Liver (tissue), 9 donors: ENCODE results near the gene LIFR. TPM values are rescaled to one million over a fixed set of nuclear protein-coding genes. Genes with fewer than 3 reads are reported as not detected.

Source experiments
- DNase-seq: peaks from one replicate; pipeline ENCODE4 v3.0.0-alpha.2; 2017; ENCODE audit warnings: low spot score
- H3K27ac ChIP-seq, 2 donors: one replicate each; pipeline ENCODE4 v1.7.0; 2013; ENCODE audit warnings: inconsistent platforms in 2 of 2, low read length in 2 of 2, control low read depth in 1 of 2, low read depth in 1 of 2, mild to moderate bottlenecking in 1 of 2
- H3K27me3 ChIP-seq, 4 donors: one replicate each; pipeline versions ENCODE4 v1.6.1 to v1.7.0; 2013; ENCODE audit warnings: low read length in 3 of 4, inconsistent platforms in 1 of 4, mild to moderate bottlenecking in 1 of 4, moderate library complexity in 1 of 4; ENCODE audit not compliant: control insufficient read depth in 4 of 4, insufficient read depth in 4 of 4
- H3K36me3 ChIP-seq, 4 donors: one replicate each; pipeline versions ENCODE4 v1.6.1 to v1.7.0; 2013; ENCODE audit warnings: low read length in 3 of 4, mild to moderate bottlenecking in 3 of 4, low read depth in 1 of 4, moderate library complexity in 1 of 4; ENCODE audit not compliant: control insufficient read depth in 4 of 4, insufficient read depth in 3 of 4
- H3K4me1 ChIP-seq, 4 donors: one replicate each; pipeline versions ENCODE4 v1.6.1 to v1.7.0; 2013; ENCODE audit warnings: low read length in 3 of 4, mild to moderate bottlenecking in 3 of 4, moderate library complexity in 1 of 4; ENCODE audit not compliant: control insufficient read depth in 4 of 4, insufficient read depth in 4 of 4
- H3K4me3 ChIP-seq, 3 donors: one replicate each; pipeline versions ENCODE4 v1.6.1 to v1.7.0; 2013; ENCODE audit warnings: low read length in 3 of 3, control low read depth in 1 of 3, low read depth in 1 of 3, mild to moderate bottlenecking in 1 of 3
- H3K9ac ChIP-seq, 2 donors: one replicate each; pipeline ENCODE4 v1.7.0; 2013; ENCODE audit warnings: low read length in 2 of 2, mild to moderate bottlenecking in 2 of 2, moderate library complexity in 2 of 2, control low read depth in 1 of 2, low read depth in 1 of 2
- H3K9me3 ChIP-seq, 4 donors: one replicate each; pipeline versions ENCODE4 v1.6.1 to v1.7.0; 2013; ENCODE audit warnings: low read length in 3 of 4; ENCODE audit not compliant: control insufficient read depth in 4 of 4
- ATF3 ChIP-seq: IDR thresholded peaks from 2 replicates; pipeline ENCODE4 v1.6.1; 2016; ENCODE audit warnings: antibody characterized with exemption
- CTCF ChIP-seq: fragments of 150-350 bp; IDR thresholded peaks from 2 replicates; pipeline ENCODE4 v1.5.1; 2017; ENCODE audit warnings: improper control_type of control experiment, low read depth, low read length; ENCODE audit not compliant: missing input control
- EGR1 ChIP-seq, 2 donors: IDR thresholded peaks; 2 replicates each; pipeline ENCODE4 v1.6.1; 2016 to 2018; ENCODE audit warnings: antibody characterized with exemption in 2 of 2, low read depth in 2 of 2
- FOXA1 ChIP-seq: IDR thresholded peaks from 2 replicates; pipeline ENCODE4 v1.6.1; 2016; ENCODE audit warnings: antibody characterized with exemption
- GABPA ChIP-seq, 2 donors: IDR thresholded peaks in 1 of 2; conservative IDR thresholded peaks in 1 of 2; 2 replicates each; pipeline ENCODE4 v1.6.1; 2016; ENCODE audit warnings: antibody characterized with exemption in 2 of 2, mild to moderate bottlenecking in 1 of 2, moderate library complexity in 1 of 2
- HNF4A ChIP-seq, 2 donors: conservative IDR thresholded peaks; 2 replicates each; pipeline ENCODE4 v1.6.1; 2016; ENCODE audit warnings: antibody characterized with exemption in 2 of 2, mild to moderate bottlenecking in 2 of 2
- HNF4G ChIP-seq: IDR thresholded peaks from 2 replicates; pipeline ENCODE4 v1.6.1; 2016; ENCODE audit warnings: antibody characterized with exemption
- JUND ChIP-seq, 2 donors: IDR thresholded peaks; 2 replicates each; pipeline ENCODE4 v1.6.1; 2016; ENCODE audit warnings: antibody characterized with exemption in 2 of 2
- NR2F2 ChIP-seq: IDR thresholded peaks from 2 replicates; pipeline ENCODE4 v1.6.1; 2016; ENCODE audit warnings: antibody characterized with exemption
- RAD21 ChIP-seq, 2 donors: IDR thresholded peaks; 2 replicates each; pipeline ENCODE4 v1.6.1; 2016; ENCODE audit warnings: antibody characterized with exemption in 2 of 2, mild to moderate bottlenecking in 2 of 2
- RXRA ChIP-seq, 2 donors: IDR thresholded peaks; 2 replicates each; pipeline ENCODE4 v1.6.1; 2017 to 2018; ENCODE audit warnings: antibody characterized with exemption in 2 of 2, mild to moderate bottlenecking in 1 of 2
- SP1 ChIP-seq: IDR thresholded peaks from 2 replicates; pipeline ENCODE4 v1.6.1; 2018; ENCODE audit warnings: antibody characterized with exemption, mild to moderate bottlenecking
- TAF1 ChIP-seq: conservative IDR thresholded peaks from 2 replicates; pipeline ENCODE4 v1.6.1; 2016; ENCODE audit warnings: antibody characterized with exemption, mild to moderate bottlenecking
- YY1 ChIP-seq: IDR thresholded peaks from 2 replicates; pipeline ENCODE4 v1.6.1; 2016; ENCODE audit warnings: antibody characterized with exemption, mild to moderate bottlenecking
- ZBTB33 ChIP-seq: IDR thresholded peaks from 2 replicates; pipeline ENCODE4 v1.6.1; 2016; ENCODE audit warnings: antibody characterized with exemption
- WGBS: extraction: QIAGEN DNeasy Blood & Tissue Kit; methylation state at CpG from one replicate; pipeline ENCODE4 v1.1.7; 2013; 5-methylcytosine and 5-hydroxymethylcytosine counted together
- polyA plus RNA-seq, 2 donors: library from polyadenylated mRNA; stranded (reverse) in 1 of 2; unstranded in 1 of 2; fragments of 200-250 nt in 1 of 2; fragments of >200 nt in 1 of 2; fragmentation: Nextera tagmentation in 1 of 2; extraction: Ambion mirVana in 1 of 2; gene quantifications; one replicate each; pipeline versions ENCODE4 v1.2.1 to v1.2.3, GENCODE V29; 2013 to 2015
- total RNA-seq, 2 donors: library from RNA; depleted of rRNA; stranded (reverse); fragments of >200 nt; gene quantifications; one replicate each; pipeline ENCODE4 v1.2.3, GENCODE V29; 2014
- TF ChIP-seq, protein P1 (sequence below): IDR thresholded peaks from 2 replicates; pipeline ENCODE4 v1.6.1; 2016; ENCODE audit warnings: antibody characterized with exemption
- TF ChIP-seq, protein P2 (sequence below): IDR thresholded peaks from 2 replicates; pipeline ENCODE4 v1.6.1; 2016; ENCODE audit warnings: antibody characterized with exemption, mild to moderate bottlenecking
- donor health status: healthy.
- donor health status: healthy.
- donor health status: healthy.
- donor health status: healthy.
- donor health status: healthy.

The LIFR gene
- total and polyA plus RNA-seq, 4 donors, result 10.5 to 79.7 (median 32.8) TPM

DNA sequence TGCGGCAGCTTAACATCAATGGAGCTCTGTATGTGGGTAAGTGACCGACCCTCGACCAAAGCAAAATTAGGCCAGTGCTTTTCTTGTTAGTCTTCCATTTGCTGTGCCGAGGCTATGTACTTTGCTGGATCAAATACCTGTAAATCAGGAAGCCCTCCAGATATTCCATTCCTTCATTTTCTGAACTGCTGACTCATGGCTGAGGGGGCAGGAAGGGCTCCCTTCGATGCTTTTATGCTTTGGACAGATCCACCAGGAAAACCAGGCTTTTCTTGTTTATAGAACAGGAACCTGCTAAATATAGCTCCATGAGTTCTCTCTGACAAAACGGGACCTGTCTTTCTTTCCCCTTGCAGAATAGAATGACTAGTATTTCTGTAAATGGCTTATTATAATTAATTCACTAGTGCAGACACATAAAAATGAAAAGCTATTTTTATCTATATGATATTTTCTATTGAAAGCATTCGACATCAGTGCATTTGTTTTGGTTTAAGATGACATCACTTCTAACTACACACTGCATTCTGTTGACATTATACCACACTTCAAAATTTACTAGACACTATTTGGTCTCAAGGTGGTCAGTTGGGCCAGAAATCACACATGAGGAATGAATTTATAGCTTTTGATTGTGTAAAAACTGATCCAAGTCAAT, 93.3 kb downstream of the LIFR start (continued):
- no peak for TF ChIP-seq ZBTB33

DNA sequence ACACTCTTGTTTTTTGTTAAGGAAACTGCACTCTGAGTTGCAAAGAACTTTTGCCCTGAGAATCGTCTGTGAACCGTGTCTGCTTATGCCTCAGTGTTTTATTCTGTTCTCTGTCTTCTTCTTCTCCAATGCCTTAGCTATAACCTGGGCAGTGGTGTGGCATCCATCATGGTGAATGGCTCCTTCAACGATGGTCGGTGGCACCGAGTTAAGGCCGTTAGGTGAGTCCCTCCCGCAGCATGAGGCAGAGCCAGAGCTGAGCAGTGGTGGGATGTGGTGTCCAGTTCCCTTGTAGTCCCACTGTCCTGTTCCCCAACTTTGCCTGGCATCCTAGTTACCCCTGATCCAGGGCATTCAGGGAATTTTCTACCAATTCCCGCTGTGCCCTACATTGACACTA, 98.3 kb downstream of the LIFR start:
- no peak overlapping the region for H3K9ac ChIP-seq
- no peaks in the 10 kb centered on the region for H3K9me3 ChIP-seq
- H3K27ac ChIP-seq, result no peak overlapping the region
- no peaks in the 10 kb centered on the region for H3K4me1 ChIP-seq
- no peak overlapping the region for H3K4me3 ChIP-seq
- no peaks in the 10 kb centered on the region for H3K36me3 ChIP-seq
- peaks cover 0 to 10% (median 0%) of the 10 kb centered on the region in 4 donors for H3K27me3 ChIP-seq
- 97% methylated on average over 8 of the region's 8 CpGs for WGBS
- TF ChIP-seq GABPA (IDR thresholded peaks at IDR 0.05 in 1 of 2, conservative IDR thresholded peaks at IDR 0.05 in 1 of 2), result no peak
- no peak for TF ChIP-seq JUND (IDR thresholded peaks at IDR 0.05)
- TF ChIP-seq, protein P1, sequence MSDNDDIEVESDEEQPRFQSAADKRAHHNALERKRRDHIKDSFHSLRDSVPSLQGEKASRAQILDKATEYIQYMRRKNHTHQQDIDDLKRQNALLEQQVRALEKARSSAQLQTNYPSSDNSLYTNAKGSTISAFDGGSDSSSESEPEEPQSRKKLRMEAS, result no peak
- no peak for TF ChIP-seq TAF1
- TF ChIP-seq HNF4A (conservative IDR thresholded peaks at IDR 0.05), result no peak
- TF ChIP-seq RAD21 (IDR thresholded peaks at IDR 0.05), result no peak
- TF ChIP-seq SP1, result no peak
- TF ChIP-seq, protein P2, sequence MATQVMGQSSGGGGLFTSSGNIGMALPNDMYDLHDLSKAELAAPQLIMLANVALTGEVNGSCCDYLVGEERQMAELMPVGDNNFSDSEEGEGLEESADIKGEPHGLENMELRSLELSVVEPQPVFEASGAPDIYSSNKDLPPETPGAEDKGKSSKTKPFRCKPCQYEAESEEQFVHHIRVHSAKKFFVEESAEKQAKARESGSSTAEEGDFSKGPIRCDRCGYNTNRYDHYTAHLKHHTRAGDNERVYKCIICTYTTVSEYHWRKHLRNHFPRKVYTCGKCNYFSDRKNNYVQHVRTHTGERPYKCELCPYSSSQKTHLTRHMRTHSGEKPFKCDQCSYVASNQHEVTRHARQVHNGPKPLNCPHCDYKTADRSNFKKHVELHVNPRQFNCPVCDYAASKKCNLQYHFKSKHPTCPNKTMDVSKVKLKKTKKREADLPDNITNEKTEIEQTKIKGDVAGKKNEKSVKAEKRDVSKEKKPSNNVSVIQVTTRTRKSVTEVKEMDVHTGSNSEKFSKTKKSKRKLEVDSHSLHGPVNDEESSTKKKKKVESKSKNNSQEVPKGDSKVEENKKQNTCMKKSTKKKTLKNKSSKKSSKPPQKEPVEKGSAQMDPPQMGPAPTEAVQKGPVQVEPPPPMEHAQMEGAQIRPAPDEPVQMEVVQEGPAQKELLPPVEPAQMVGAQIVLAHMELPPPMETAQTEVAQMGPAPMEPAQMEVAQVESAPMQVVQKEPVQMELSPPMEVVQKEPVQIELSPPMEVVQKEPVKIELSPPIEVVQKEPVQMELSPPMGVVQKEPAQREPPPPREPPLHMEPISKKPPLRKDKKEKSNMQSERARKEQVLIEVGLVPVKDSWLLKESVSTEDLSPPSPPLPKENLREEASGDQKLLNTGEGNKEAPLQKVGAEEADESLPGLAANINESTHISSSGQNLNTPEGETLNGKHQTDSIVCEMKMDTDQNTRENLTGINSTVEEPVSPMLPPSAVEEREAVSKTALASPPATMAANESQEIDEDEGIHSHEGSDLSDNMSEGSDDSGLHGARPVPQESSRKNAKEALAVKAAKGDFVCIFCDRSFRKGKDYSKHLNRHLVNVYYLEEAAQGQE, result no peak
- TF ChIP-seq FOXA1, result no peak
- no peak for TF ChIP-seq ATF3
- DNase-seq, result no peak

- Histone ChIP-seq H3K4me1 (no peaks in the 10 kb centered on the region), H3K27me3 (peaks cover 0 to 12% (median 0%) of the 10 kb centered on the region in 4 donors), H3K27ac (no peak overlapping the region), H3K9me3 (no peaks in the 10 kb centered on the region), H3K9ac (no peak overlapping the region), H3K36me3 (no peaks in the 10 kb centered on the region), H3K4me3 (no peak overlapping the region)
- WGBS, result 96% methylated on average over 4 of the region's 4 CpGs
- DNase-seq, result no peak
- no peak for TF ChIP-seq YY1
- TF ChIP-seq EGR1 (IDR thresholded peaks at IDR 0.05; ENCODE audit: low read depth in 2 of 2), result no peak
- TF ChIP-seq, protein P1, result no peak
- TF ChIP-seq SP1, result no peak
- TF ChIP-seq FOXA1, result no peak
- no peak for TF ChIP-seq HNF4G
- no peak for TF ChIP-seq CTCF
- no peak for TF ChIP-seq TAF1
- TF ChIP-seq RAD21 (IDR thresholded peaks at IDR 0.05), result no peak
- TF ChIP-seq ATF3, result no peak
- no peak for TF ChIP-seq GABPA (IDR thresholded peaks at IDR 0.05 in 1 of 2, conservative IDR thresholded peaks at IDR 0.05 in 1 of 2)
- TF ChIP-seq HNF4A (conservative IDR thresholded peaks at IDR 0.05), result no peak
- no peak for TF ChIP-seq ZBTB33
- no peak for TF ChIP-seq NR2F2
- TF ChIP-seq RXRA (IDR thresholded peaks at IDR 0.05), result no peak
- TF ChIP-seq JUND (IDR thresholded peaks at IDR 0.05), result no peak
Measured at GRCh38 chr5:38456657-38457399, 99.6 kb downstream of the LIFR start.
